Naive B cell (primary cell): ENCODE measurements around the gene ROBO1. TPM values are rescaled to one million over a fixed set of nuclear protein-coding genes. Genes with fewer than 3 reads are reported as not detected.
"Not testable (repeated sequence)": the region's sequence is repeated elsewhere in the genome, so short reads cannot be mapped to it uniquely, and the experiment has no call there.

Experiments used
- ATAC-seq, 2 donors: fragments of 150-1000 bp; cut with Tn5 transposase; 2 replicates each; pipeline ENCODE4 v1.10.0; 2021; ENCODE audit warnings: low read depth in 2 of 2, mild to moderate bottlenecking in 2 of 2, moderate library complexity in 2 of 2
- DNase-seq: peaks from one replicate; pipeline ENCODE4 v3.0.0; 2022
- H3K27ac Mint-ChIP-seq, 6 donors: one replicate each; pipeline ENCODE4 v1.8.0; 2020 to 2022; ENCODE audit warnings: mild to moderate bottlenecking in 6 of 6, mixed read lengths in 6 of 6, moderate library complexity in 5 of 6, inconsistent platforms in 2 of 6
- H3K27me3 Mint-ChIP-seq, 3 donors: one replicate each; pipeline ENCODE4 v1.8.0; 2021 to 2022; ENCODE audit warnings: mixed read lengths in 3 of 3, mild to moderate bottlenecking in 1 of 3
- H3K36me3 Mint-ChIP-seq, 2 donors: one replicate each; pipeline ENCODE4 v1.8.0; 2020 to 2022; ENCODE audit warnings: mixed read lengths in 2 of 2, inconsistent platforms in 1 of 2, mild to moderate bottlenecking in 1 of 2
- H3K4me1 Mint-ChIP-seq, 3 donors: one replicate each; pipeline ENCODE4 v1.8.0; 2020 to 2022; ENCODE audit warnings: mixed read lengths in 3 of 3, inconsistent platforms in 1 of 3, mild to moderate bottlenecking in 1 of 3, moderate library complexity in 1 of 3
- H3K4me3 Mint-ChIP-seq, 8 donors: one replicate each; pipeline ENCODE4 v1.8.0; 2020 to 2022; ENCODE audit warnings: mild to moderate bottlenecking in 8 of 8, mixed read lengths in 8 of 8, moderate library complexity in 8 of 8, inconsistent platforms in 2 of 8
- H3K9me3 Mint-ChIP-seq, 7 donors: one replicate each; pipeline ENCODE4 v1.8.0; 2020 to 2022; ENCODE audit warnings: mixed read lengths in 7 of 7, mild to moderate bottlenecking in 5 of 7, inconsistent platforms in 2 of 7, moderate library complexity in 1 of 7
- polyA plus RNA-seq, 6 donors: library from polyadenylated mRNA; unstranded; fragments of 300-500 nt; fragmentation: Illumina TruSeq; gene quantifications; one replicate each; pipeline ENCODE4 v1.2.3, GENCODE V29; 2021; ENCODE audit warnings: low read depth in 6 of 6

Gene ROBO1
- polyA plus RNA-seq, 6 donors from 2014 or later: 0.39 to 0.44 TPM; not detected in 4

DNA sequence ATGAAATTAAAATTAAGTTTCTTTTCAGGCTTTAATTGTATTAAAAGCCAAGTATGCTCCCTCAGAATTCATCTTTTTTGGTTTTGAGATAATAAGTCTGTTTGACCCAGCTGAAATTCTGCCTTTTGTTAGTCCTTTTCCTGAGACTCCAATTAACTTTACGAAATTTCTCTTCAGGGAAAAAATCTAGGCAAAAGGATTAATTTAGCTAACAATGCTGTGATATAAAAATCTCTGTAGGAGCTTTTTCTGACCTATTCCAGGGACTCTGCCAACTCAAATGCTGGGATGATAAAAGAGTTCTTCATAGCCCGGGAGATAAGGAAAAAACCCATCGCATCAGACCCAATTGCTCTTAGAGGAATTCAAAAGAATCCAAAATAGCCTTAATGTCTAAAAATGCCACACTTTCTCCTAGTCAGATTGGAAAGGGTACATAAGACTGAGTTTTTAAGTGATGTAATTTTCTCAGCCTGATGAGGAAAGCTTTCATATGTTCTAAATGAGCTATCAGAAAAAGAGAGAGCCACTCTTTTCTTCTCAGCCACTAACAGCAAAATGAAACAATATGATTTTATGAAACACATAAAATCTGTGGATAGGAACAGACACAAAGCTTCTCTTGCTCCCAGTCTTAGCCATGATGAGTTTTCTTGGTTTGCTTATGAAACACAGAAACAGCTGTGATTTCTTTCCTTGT is 405.1 kb downstream of the ROBO1 start:
- DNase-seq (no peak), ATAC-seq (no peak)
- no peaks in the 10 kb centered on the region for H3K36me3 Mint-ChIP-seq
- no peak overlapping the region for H3K4me3 Mint-ChIP-seq
- H3K27ac Mint-ChIP-seq: no peak overlapping the region
- peaks cover 0 to 5% (median 0%) of the 10 kb centered on the region in 7 donors for H3K9me3 Mint-ChIP-seq
- H3K27me3 Mint-ChIP-seq: no peaks in the 10 kb centered on the region
- H3K4me1 Mint-ChIP-seq: no peaks in the 10 kb centered on the region

DNA sequence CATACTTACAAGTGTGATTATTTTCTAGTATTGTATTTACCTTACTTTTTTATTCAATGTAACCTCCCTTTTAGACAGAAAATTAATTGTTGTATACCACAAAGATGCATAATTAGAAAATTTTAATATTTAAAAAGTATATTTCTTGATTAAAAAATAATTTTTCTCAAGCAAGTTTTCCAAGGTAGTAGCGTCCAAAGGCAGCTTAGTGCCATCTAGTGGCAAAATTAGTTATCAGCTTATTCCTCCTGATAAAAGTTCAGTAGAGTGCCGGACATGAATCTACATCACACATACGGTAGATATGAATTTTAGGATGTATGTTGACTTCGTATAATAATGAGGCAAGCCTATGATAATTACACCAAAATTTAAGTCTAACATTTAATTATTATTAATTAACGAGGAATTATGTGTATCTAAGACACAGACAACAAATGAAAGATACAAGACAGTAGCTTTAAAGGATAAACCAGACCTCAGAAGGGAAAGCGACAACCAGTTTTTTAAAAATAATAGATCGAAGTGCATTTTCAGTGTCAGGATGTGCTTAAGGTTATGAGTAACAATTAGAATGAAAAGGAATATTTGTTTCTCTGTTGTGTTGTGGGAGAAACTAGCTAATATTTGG is 405.9 kb downstream of the ROBO1 start:
- DNase-seq (no peak), ATAC-seq (no peak)
- H3K27ac Mint-ChIP-seq: no peak overlapping the region
- no peaks in the 10 kb centered on the region for H3K27me3 Mint-ChIP-seq
- H3K9me3 Mint-ChIP-seq: peaks cover 0 to 5% (median 0%) of the 10 kb centered on the region in 7 donors
- H3K4me1 Mint-ChIP-seq: no peaks in the 10 kb centered on the region
- H3K36me3 Mint-ChIP-seq: no peaks in the 10 kb centered on the region
- H3K4me3 Mint-ChIP-seq: no peak overlapping the region

DNA sequence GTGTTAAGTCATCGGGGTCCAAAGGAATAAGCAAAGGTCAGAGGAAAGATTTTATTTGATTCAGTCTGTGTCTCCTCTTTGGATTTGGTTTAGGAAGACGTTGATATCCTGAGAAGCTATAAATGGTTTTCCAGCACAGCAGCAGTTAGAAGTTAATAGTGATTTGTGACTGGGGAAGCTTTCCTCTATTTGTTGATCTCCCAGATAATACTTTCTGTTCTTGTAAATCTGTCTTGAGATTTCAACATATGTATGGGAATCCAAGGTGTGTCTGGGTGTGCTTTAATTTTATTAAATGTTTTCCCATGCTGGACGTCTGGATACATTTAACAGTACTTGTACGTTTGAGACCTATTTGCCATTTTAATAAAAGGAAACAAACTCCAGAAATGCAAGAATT is 409.5 kb downstream of the ROBO1 start:
- ATAC-seq (no peak), DNase-seq (no peak)
- H3K4me1 Mint-ChIP-seq: no peaks in the 10 kb centered on the region
- H3K36me3 Mint-ChIP-seq: no peaks in the 10 kb centered on the region
- peaks cover 0 to 3% (median 2%) of the 10 kb centered on the region in 7 donors for H3K9me3 Mint-ChIP-seq
- H3K27me3 Mint-ChIP-seq: no peaks in the 10 kb centered on the region
- H3K27ac Mint-ChIP-seq: no peak overlapping the region
- no peak overlapping the region for H3K4me3 Mint-ChIP-seq

DNA sequence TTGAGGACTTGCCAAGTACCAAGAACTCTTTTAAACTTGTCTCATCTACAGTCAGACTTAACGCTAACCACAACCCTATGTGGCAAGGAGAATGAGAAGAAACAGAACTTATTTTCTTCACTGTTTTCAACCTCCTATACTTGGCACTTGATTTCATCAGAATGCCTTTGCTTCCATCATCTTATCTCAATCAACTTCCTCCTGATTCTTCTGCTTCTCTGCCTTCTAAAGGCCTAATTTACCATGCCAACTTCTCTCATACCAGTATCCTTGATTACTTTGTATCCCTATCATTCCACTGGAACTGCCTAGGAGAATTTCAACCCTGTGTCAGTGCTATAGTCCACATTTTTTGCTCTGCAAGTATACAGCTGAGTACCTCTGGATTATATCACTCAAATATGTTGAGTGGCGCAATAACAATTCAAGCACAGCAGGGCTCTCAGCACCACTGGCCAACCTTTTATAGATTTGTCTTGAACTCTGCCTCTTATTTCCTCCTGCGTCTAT is 413.6 kb downstream of the ROBO1 start:
- H3K27ac Mint-ChIP-seq: no peak overlapping the region
- no peaks in the 10 kb centered on the region for H3K4me1 Mint-ChIP-seq
- no peaks in the 10 kb centered on the region for H3K27me3 Mint-ChIP-seq
- H3K36me3 Mint-ChIP-seq: no peaks in the 10 kb centered on the region
- H3K9me3 Mint-ChIP-seq: peaks cover 0 to 3% (median 2%) of the 10 kb centered on the region in 7 donors
- DNase-seq: no peak
- no peak overlapping the region for H3K4me3 Mint-ChIP-seq
- no peak for ATAC-seq

DNA sequence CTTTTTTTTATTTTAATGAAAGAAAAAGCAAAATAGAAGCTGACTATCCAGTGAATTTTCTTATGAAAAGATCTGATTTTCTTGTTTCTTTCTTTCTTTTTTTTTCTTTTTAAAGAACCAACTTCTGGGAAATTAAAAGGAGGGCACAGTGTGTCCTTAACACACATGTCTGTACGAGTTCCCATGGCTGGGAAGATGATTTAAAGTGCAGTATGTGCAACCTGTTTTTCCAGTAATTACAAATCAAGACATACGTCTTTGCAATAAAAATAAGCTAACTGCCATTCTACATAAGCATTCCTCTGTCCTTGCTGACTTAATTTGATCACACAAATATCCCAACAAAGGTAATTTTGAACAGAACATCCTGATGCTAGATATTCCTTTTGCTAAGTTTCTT is 416.1 kb downstream of the ROBO1 start:
- DNase-seq: no peak
- H3K9me3 Mint-ChIP-seq: peaks cover 0 to 3% (median 2%) of the 10 kb centered on the region in 7 donors
- H3K4me3 Mint-ChIP-seq: no peak overlapping the region
- ATAC-seq: no peak
- H3K27ac Mint-ChIP-seq: no peak overlapping the region
- H3K27me3 Mint-ChIP-seq: no peaks in the 10 kb centered on the region
- H3K36me3 Mint-ChIP-seq: no peaks in the 10 kb centered on the region
- H3K4me1 Mint-ChIP-seq: no peaks in the 10 kb centered on the region

DNA sequence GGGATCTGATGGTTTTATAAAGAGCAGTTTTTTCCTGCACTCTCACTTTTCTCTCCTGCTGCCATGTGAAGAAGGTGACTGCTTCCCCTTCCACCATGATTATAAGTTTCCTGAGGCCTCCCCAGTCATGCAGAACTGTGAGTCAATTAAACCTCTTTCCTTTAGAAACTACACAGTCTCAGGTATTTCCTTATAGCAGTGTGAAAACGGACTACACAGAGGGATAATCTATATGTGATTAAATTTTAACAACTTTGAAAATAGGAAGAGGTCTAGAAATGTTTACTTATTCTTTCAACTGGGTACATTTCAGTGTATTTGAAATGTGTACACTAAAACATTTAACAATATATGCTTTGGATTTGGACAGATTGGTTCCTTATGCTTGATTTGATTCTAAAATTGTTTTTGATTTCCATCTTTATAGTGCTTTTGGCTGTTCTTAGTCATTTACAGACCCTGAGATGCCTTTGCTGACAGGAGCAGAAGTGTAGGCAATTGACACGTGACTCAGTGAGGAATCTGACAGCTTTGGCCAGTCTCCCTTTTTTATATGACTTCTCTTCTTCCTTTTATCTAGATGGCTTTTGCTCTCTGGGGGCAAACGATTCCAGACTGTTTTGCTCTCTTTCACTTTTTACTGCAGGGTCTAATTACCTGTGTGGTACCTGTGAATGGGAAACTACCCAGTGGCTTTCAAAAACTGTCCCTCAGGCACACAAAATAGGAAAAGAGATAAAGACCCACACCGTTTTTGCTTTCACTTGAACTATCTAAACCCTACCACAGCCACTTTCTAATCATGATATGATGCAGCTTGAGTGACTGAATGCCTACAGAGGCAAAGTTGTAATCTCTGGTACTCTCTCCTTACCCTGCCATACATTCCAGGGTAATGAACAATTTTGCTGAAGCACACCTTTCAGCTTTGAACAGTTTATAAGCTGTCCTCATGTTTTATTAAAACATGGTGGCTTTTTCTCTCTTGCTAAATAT is 422.6 kb downstream of the ROBO1 start:
- H3K9me3 Mint-ChIP-seq: peaks cover 0 to 8% (median 0%) of the 10 kb centered on the region in 7 donors
- H3K36me3 Mint-ChIP-seq: no peaks in the 10 kb centered on the region
- no peaks in the 10 kb centered on the region for H3K4me1 Mint-ChIP-seq
- H3K27me3 Mint-ChIP-seq: no peaks in the 10 kb centered on the region
- DNase-seq (no peak), ATAC-seq (no peak)
- no peak overlapping the region for H3K4me3 Mint-ChIP-seq
- H3K27ac Mint-ChIP-seq: no peak overlapping the region

DNA sequence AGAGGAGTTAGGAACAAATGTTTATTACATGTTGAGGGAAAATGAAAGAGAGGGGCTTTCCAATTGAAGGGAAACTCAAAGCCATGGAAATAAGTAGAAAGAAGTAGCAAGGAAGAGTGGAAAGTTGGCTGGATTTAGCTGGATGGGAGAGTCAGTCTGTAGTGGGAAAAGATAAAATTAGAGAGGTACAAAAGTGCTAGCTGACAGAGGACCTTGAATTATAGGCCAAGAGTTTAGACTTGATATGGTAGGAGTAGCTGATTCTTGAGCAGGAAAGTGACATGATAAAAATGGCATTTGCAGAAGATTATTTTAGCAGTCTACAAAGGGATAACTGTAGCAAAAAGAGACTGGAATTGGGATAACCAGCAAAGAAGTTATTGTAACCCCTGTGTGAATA is 425.8 kb downstream of the ROBO1 start:
- H3K4me3 Mint-ChIP-seq: no peak overlapping the region
- no peaks in the 10 kb centered on the region for H3K4me1 Mint-ChIP-seq
- no peak for ATAC-seq
- DNase-seq: no peak
- peak overlapping the region in 1 of 6 donors; percentile 24 for H3K27ac Mint-ChIP-seq
- peaks cover 0 to 8% (median 0%) of the 10 kb centered on the region in 7 donors for H3K9me3 Mint-ChIP-seq
- H3K36me3 Mint-ChIP-seq: no peaks in the 10 kb centered on the region
- H3K27me3 Mint-ChIP-seq: no peaks in the 10 kb centered on the region

DNA sequence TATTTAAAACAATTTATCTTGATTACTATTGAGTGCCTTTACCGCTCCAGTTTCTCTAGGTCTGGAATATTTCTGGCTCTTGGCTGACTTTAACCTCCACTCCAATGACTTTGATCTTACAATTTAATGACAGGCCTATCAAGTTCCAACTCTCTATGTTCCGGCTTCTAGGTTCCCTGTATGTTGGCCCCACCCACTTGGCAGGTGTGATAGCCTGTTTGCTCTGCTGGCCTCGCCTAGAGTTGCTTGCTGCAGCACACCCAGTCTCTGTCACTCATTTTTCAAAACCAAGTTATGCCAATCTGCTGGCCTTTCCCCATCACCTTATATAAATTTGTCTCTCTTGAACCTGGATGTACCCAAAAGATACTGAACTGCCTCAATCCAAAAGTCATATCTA is 428.0 kb downstream of the ROBO1 start:
- peaks cover 0 to 9% (median 2%) of the 10 kb centered on the region in 7 donors for H3K9me3 Mint-ChIP-seq
- H3K4me1 Mint-ChIP-seq: no peaks in the 10 kb centered on the region
- no peaks in the 10 kb centered on the region for H3K36me3 Mint-ChIP-seq
- no peak for DNase-seq
- no peak overlapping the region for H3K4me3 Mint-ChIP-seq
- H3K27ac Mint-ChIP-seq: no peak overlapping the region
- ATAC-seq: no peak
- no peaks in the 10 kb centered on the region for H3K27me3 Mint-ChIP-seq

DNA sequence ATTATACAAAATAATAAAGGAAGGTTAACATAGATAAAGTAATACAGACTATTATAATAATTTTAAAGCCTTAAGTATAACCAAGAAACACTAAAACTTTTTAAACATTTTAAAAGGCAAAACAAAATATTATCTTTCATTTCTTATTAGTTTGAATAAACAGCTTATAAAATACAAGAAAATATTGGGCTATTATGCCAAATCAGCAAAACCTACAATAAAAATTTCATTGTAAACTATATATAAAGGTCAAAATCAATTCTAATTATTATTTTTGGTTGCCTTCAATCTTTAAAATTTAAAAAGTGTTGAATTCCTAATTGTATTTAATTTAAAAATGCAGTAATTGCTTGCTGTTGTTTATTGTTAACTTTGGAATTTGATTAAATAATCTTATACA is 430.0 kb downstream of the ROBO1 start:
- no peak overlapping the region for H3K27ac Mint-ChIP-seq
- H3K4me3 Mint-ChIP-seq: no peak overlapping the region
- H3K9me3 Mint-ChIP-seq: peaks cover 0 to 12% (median 9%) of the 10 kb centered on the region in 7 donors
- ATAC-seq (no peak), DNase-seq (no peak)
- no peaks in the 10 kb centered on the region for H3K36me3 Mint-ChIP-seq
- no peaks in the 10 kb centered on the region for H3K27me3 Mint-ChIP-seq
- no peaks in the 10 kb centered on the region for H3K4me1 Mint-ChIP-seq

DNA sequence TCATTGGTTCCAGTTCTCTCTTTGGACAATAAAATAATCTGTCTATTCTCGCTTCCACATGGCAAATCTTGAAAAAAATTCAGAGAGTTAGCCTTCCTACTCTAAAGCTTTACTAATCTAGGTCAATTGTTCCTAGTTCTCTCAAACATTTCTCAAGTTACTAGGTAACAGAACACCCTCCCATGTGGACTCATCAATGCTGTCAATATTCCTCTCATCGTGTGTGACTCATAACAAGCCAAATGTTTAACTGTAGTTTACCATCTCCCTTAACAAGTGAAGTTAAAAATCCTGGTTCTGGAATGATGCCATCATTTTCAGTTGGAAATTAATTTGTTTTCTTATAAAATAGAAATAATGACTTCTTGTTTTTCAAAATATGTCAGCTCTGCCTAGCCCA is 438.6 kb downstream of the ROBO1 start:
- no peak for DNase-seq
- no peaks in the 10 kb centered on the region for H3K4me1 Mint-ChIP-seq
- no peak overlapping the region for H3K27ac Mint-ChIP-seq
- no peak for ATAC-seq
- no peaks in the 10 kb centered on the region for H3K36me3 Mint-ChIP-seq
- H3K9me3 Mint-ChIP-seq: peaks cover 0 to 17% (median 6%) of the 10 kb centered on the region in 7 donors
- no peaks in the 10 kb centered on the region for H3K27me3 Mint-ChIP-seq
- H3K4me3 Mint-ChIP-seq: no peak overlapping the region

DNA sequence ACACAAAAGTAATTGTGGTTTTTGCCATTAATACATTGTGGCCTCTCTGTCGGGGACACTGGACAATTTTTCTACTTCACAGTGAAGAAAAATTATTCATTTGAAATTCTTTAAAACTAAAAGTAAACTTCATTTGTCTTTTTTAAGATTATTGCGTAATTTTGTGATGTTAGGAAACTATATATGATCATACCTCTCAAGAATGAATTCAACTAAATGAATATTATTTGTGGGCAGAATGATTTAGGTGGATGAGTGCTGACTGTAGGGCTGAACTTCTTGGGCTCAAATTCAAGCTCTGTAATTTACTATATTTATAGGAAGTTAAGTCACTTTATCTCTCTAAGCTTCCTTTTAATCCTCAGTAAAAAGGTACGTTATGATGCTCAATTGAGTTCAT is 441.2 kb downstream of the ROBO1 start:
- DNase-seq: no peak
- H3K4me1 Mint-ChIP-seq: no peaks in the 10 kb centered on the region
- ATAC-seq: no peak
- H3K4me3 Mint-ChIP-seq: no peak overlapping the region
- no peaks in the 10 kb centered on the region for H3K27me3 Mint-ChIP-seq
- H3K36me3 Mint-ChIP-seq: no peaks in the 10 kb centered on the region
- H3K9me3 Mint-ChIP-seq: peaks cover 0 to 8% (median 2%) of the 10 kb centered on the region in 7 donors
- no peak overlapping the region for H3K27ac Mint-ChIP-seq

DNA sequence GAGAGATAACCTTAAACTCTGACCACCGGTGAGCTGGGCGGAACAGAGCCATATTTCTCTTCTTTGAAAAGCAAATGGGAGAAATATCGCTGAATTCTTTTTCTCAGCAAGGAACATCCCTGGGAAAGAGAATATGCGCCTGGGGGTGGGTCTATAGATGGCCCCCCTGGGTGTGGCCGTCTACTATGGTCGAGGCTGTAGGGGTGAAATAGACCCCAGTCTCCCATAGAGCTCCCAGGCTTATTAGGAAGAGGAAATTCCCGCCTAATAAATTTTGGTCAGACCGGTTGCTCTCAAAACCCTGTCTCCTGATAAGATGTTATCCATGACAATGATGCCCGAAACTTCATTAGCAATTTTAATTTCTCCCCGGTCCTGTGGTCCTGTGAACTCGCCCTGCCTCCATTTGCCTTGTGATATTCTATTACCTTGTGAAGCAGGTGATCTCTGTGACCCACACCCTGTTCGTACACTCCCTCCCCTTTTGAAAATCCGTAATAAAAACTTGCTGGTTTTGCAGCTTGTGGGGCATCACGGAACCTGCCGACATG is 441.9 kb downstream of the ROBO1 start:
- not testable (repeated sequence) for H3K27me3 Mint-ChIP-seq

More for the DNA sequence above, 441.9 kb downstream of the ROBO1 start:
- H3K4me3 Mint-ChIP-seq, H3K36me3 Mint-ChIP-seq, H3K4me1 Mint-ChIP-seq, H3K9me3 Mint-ChIP-seq, ATAC-seq, DNase-seq: not testable (repeated sequence)
- H3K27ac Mint-ChIP-seq: peak overlapping the region in 1 of 6 donors; percentile 33
